Measurements from ENCODE around the gene PPP2R1A.
A peak's percentile ranks its signal among the peaks of the same experiment; 100 is the strongest.
"Not testable (repeated sequence)": the region's sequence is repeated elsewhere in the genome, so short reads cannot be mapped to it uniquely, and the experiment has no call there.

Gene PPP2R1A

GRCh38 chr19:52200755-52201391, 11.0 kb downstream of the PPP2R1A start:
- DNase-seq (ENCODE audit: low read depth): not testable (repeated sequence)

GRCh38 chr19:52206481-52206880, 16.6 kb downstream of the PPP2R1A start:
- no peak for DNase-seq (ENCODE audit: low read depth)

GRCh38 chr19:52211203-52211602, 21.4 kb downstream of the PPP2R1A start:
- DNase-seq (ENCODE audit: low read depth): no peak

GRCh38 chr19:52211926-52212571, 22.2 kb downstream of the PPP2R1A start:
- DNase-seq (ENCODE audit: low read depth): no peak

- DNase-seq (ENCODE audit: low read depth): no peak
Observed at GRCh38 chr19:52212572-52213255, 22.9 kb downstream of the PPP2R1A start.

- DNase-seq (ENCODE audit: low read depth): no peak
Observed at GRCh38 chr19:52214241-52214640, 24.4 kb downstream of the PPP2R1A start.

GRCh38 chr19:52216401-52216800, 26.5 kb downstream of the PPP2R1A start:
- no peak for DNase-seq (ENCODE audit: low read depth)

- DNase-seq (ENCODE audit: low read depth): no peak
Observed at GRCh38 chr19:52217576-52217975, 27.7 kb downstream of the PPP2R1A start.

- DNase-seq (ENCODE audit: low read depth): no peak
Observed at GRCh38 chr19:52219611-52220010, 29.8 kb downstream of the PPP2R1A start.

- DNase-seq (ENCODE audit: low read depth): no peak
Observed at GRCh38 chr19:52221031-52221430, 31.2 kb downstream of the PPP2R1A start.

- no peak for DNase-seq (ENCODE audit: low read depth)
Observed at GRCh38 chr19:52221831-52222375, 32.1 kb downstream of the PPP2R1A start.

GRCh38 chr19:52224211-52224610, 34.4 kb downstream of the PPP2R1A start:
- DNase-seq (ENCODE audit: low read depth): no peak

- DNase-seq (ENCODE audit: low read depth): peak; percentile 7
Observed at GRCh38 chr19:52226652-52227051, 36.8 kb downstream of the PPP2R1A start.

- DNase-seq (ENCODE audit: low read depth): no peak
Observed at GRCh38 chr19:52227196-52227940, 37.5 kb downstream of the PPP2R1A start.

- no peak for DNase-seq (ENCODE audit: low read depth)
Observed at GRCh38 chr19:52227980-52228379, 38.1 kb downstream of the PPP2R1A start.

- DNase-seq (ENCODE audit: low read depth): no peak
Observed at GRCh38 chr19:52229524-52229923, 39.7 kb downstream of the PPP2R1A start.

- no peak for DNase-seq (ENCODE audit: low read depth)
Observed at GRCh38 chr19:52230685-52231084, 40.8 kb downstream of the PPP2R1A start.

GRCh38 chr19:52231154-52231910, 41.5 kb downstream of the PPP2R1A start:
- no peak for DNase-seq (ENCODE audit: low read depth)

- DNase-seq (ENCODE audit: low read depth): no peak
Observed at GRCh38 chr19:52234406-52234805, 44.6 kb downstream of the PPP2R1A start.

- no peak for DNase-seq (ENCODE audit: low read depth)
Observed at GRCh38 chr19:52237197-52237596, 47.3 kb downstream of the PPP2R1A start.

GRCh38 chr19:52237771-52238400, 48.0 kb downstream of the PPP2R1A start:
- DNase-seq (ENCODE audit: low read depth): peak; percentile 40
